ENCODE measurements around the gene PALLD. TPM values are rescaled to one million over a fixed set of nuclear protein-coding genes. Genes with fewer than 3 reads are reported as not detected.

The PALLD gene
- total and polyA plus RNA-seq, 2 of the 8 experiments (the other 6 are each of a cell fraction or from before 2014, with no cell fraction given): 10.5 to 25.0 TPM

- TF ChIP-seq HDAC2 (IDR thresholded peaks at IDR 0.05; ENCODE audit: borderline replicate concordance in 1 of 2, low read depth in 2 of 2, low read length in 2 of 2): peak in 1 of 2 experiments; percentile 32; a peak in 1 of 4 replicates
- TF ChIP-seq RAD21 (IDR thresholded peaks at IDR 0.05 in 1 of 2, conservative IDR thresholded peaks at IDR 0.05 in 1 of 2; ENCODE audit: low read depth in 2 of 2, low read length in 2 of 2): 0 out of 4 replicates have a peak, but pooled peaks of 1 of the 2 experiments have one; percentile 3
- TF ChIP-seq TAF1 (IDR thresholded peaks at IDR 0.05; ENCODE audit: low read depth, low read length): peak; percentile 80
- TF ChIP-seq YY1 (IDR thresholded peaks at IDR 0.05; ENCODE audit: low read depth, low read length): peak; percentile 69; the same call in 1 of the 2 replicates
- TF ChIP-seq FOSL1 (IDR thresholded peaks at IDR 0.05; ENCODE audit: insufficient read depth, low read depth, low read length): no peak
- peak; percentile 54; the same call in 1 of the 2 replicates for TF ChIP-seq MAX (IDR thresholded peaks at IDR 0.05)
- no peak for TF ChIP-seq CHD7 (IDR thresholded peaks at IDR 0.05; ENCODE audit: insufficient replicate concordance, low read length)
Measured at GRCh38 chr4:168831919-168832762, 335.3 kb downstream of the PALLD start (continued).

Data from H1 (cell line).